ENCODE measurements around the gene DENND10. TPM values are rescaled to one million over a fixed set of nuclear protein-coding genes. Genes with fewer than 3 reads are reported as not detected.
A peak's percentile ranks its signal among the peaks of the same experiment; 100 is the strongest.

The DENND10 gene
- total and polyA plus RNA-seq, 2 experiments from 2014 or later: 41.4 to 41.8 TPM

DNA sequence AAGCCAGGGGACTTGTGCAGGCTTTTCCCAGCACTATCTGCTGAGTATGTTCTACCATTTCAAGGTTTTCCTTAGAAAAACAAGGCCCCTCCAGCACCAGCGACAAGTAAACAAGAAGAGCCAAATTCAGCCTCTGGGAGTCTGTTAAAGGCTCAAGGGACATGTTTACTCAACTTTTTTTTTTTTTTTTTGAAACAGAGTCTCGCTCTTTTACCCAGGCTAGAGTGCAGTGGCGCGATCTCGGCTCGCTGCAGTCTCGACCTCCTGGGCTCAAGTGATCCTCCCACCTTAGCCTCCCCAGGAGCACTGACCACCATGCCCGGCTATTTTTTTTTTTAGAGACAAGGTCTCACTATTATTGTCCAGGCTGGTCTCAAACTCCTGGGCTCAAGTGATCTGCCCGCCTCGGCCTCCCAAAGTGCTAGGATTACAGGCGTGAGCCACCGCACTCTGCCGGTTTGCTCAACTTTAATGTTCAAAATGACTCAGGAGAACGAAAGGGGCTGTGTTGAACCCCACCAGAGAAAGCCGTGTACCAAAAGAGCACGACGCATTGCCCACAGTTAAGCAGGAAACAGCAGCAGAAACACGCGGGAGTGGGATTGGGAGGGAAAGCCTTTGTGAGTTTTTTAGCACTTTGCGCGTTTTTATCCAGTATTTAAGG, 73.9 kb downstream of the DENND10 start:
- TF ChIP-seq NANOG (IDR thresholded peaks at IDR 0.05; ENCODE audit: borderline replicate concordance): no peak
- TF ChIP-seq STAT1 (IDR thresholded peaks at IDR 0.05; ENCODE audit: unreplicated experiment): no peak
- TF ChIP-seq POLR2AphosphoS5 (IDR thresholded peaks at IDR 0.05; ENCODE audit: low read depth): no peak
- TF ChIP-seq, protein P1, sequence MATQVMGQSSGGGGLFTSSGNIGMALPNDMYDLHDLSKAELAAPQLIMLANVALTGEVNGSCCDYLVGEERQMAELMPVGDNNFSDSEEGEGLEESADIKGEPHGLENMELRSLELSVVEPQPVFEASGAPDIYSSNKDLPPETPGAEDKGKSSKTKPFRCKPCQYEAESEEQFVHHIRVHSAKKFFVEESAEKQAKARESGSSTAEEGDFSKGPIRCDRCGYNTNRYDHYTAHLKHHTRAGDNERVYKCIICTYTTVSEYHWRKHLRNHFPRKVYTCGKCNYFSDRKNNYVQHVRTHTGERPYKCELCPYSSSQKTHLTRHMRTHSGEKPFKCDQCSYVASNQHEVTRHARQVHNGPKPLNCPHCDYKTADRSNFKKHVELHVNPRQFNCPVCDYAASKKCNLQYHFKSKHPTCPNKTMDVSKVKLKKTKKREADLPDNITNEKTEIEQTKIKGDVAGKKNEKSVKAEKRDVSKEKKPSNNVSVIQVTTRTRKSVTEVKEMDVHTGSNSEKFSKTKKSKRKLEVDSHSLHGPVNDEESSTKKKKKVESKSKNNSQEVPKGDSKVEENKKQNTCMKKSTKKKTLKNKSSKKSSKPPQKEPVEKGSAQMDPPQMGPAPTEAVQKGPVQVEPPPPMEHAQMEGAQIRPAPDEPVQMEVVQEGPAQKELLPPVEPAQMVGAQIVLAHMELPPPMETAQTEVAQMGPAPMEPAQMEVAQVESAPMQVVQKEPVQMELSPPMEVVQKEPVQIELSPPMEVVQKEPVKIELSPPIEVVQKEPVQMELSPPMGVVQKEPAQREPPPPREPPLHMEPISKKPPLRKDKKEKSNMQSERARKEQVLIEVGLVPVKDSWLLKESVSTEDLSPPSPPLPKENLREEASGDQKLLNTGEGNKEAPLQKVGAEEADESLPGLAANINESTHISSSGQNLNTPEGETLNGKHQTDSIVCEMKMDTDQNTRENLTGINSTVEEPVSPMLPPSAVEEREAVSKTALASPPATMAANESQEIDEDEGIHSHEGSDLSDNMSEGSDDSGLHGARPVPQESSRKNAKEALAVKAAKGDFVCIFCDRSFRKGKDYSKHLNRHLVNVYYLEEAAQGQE (IDR thresholded peaks at IDR 0.05; ENCODE audit: unreplicated experiment): no peak
- no peak for TF ChIP-seq ZNF114 (CRISPR knock-in tag; IDR thresholded peaks at IDR 0.05)
- Mint-ChIP-seq H3K27me3 (ENCODE audit: insufficient read depth, low read depth, poor library complexity) (peaks cover 11% of the 10 kb centered on the region), H3K36me3 (ENCODE audit: low read depth) (peaks cover 36% of the 10 kb centered on the region), H3K4me1 (no peaks in the 10 kb centered on the region; the same call in 2 of the 3 replicates), H3K4me3 (peak overlapping the region; percentile 96), H3K27ac (peak overlapping the region; percentile 96), H3K9me3 (peaks cover 7% of the 10 kb centered on the region; the same call in 2 of the 3 replicates)
- ATAC-seq: peak; percentile 7; the same call in 1 of the 3 replicates
- Histone ChIP-seq H3K27ac (ENCODE audit: low read depth) (0 out of 2 replicates have a peak overlapping the region, but pooled peaks have one; percentile 51), H3K4me2 (peak overlapping the region; percentile 95), H3K9me2 (ENCODE audit: insufficient read depth) (no peaks in the 10 kb centered on the region), H3K79me2 (replicated peaks; ENCODE audit: insufficient read depth) (peaks cover 48% of the 10 kb centered on the region), H3K27me3 (ENCODE audit: insufficient read depth) (no peaks in the 10 kb centered on the region), H3K4me1 (ENCODE audit: insufficient read depth) (0 out of 2 replicates have a peak, but pooled peaks cover 5% of the 10 kb centered on the region), H3F3A (replicated peaks; ENCODE audit: low read depth) (peaks cover 8% of the 10 kb centered on the region; the same call in 1 of the 2 replicates), H4K20me1 (replicated peaks; ENCODE audit: insufficient read depth) (peaks cover 6% of the 10 kb centered on the region; the same call in 1 of the 2 replicates), H3K4me3 (peak overlapping the region; percentile 90), H3K36me3 (ENCODE audit: insufficient read depth) (peaks cover 26% of the 10 kb centered on the region), H2AFZ (peak overlapping the region; percentile 56; the same call in 1 of the 2 replicates)
- no peak for DNase-seq (ENCODE audit: low spot score)

DNA sequence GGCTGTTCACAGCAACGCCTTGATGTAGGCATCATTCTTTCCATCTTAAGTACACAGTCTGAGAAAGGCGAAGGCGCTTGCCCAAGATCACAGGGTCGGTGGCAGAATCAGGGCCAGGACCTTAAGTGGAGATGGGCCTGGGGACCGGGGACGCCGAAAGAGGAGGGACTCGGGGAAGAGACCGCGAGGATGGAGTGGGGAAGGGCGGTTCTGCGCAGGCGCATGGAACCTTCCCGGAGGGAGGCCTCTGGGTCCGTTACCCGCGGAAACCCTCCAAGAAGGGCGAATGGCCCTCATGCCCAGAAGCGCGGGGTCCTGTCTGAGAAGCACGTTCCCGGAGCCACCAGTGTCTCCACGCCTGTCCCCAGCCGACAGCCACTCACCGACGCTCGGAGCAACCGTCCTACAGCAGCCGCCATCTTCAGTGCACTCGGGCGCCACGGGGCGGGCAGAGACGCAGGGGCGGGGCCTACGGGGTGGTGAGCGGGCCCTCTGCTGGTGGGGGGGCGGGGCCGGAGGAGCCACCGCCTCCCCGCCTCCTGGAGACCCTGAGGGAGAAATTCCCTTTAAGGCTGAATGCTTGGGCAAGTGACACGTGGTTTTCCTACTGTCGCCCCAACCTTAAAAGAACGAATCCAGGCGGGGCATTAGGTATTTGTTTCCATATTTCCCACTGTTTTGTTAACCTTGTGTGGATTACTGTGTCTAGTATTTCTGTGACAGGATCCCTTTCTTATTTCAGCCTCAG, 74.6 kb downstream of the DENND10 start, which contains the start of gene PRDX3:
PRDX3 (minus strand) TSS at position 441 of the 748 bp plus-strand sequence; CDS start at position 419, 22 bp downstream.
- Mint-ChIP-seq H3K9me3 (peaks cover 11% of the 10 kb centered on the region), H3K27ac (peak within 1 kb of the TSS; percentile 96), H3K36me3 (ENCODE audit: low read depth) (peaks cover 32% of the 10 kb centered on the region), H3K4me3 (peak within 1 kb of the TSS; percentile 96), H3K4me1 (no peaks in the 10 kb centered on the region; the same call in 2 of the 3 replicates), H3K27me3 (ENCODE audit: insufficient read depth, low read depth, poor library complexity) (peaks cover 11% of the 10 kb centered on the region)
- ATAC-seq (peak; percentile 98), DNase-seq (ENCODE audit: low spot score) (peak; percentile 97)
- Histone ChIP-seq H3K79me2 (replicated peaks; ENCODE audit: insufficient read depth) (peaks cover 48% of the 10 kb centered on the region), H3F3A (replicated peaks; ENCODE audit: low read depth) (peaks cover 8% of the 10 kb centered on the region; the same call in 1 of the 2 replicates), H3K9me2 (ENCODE audit: insufficient read depth) (no peaks in the 10 kb centered on the region), H3K4me2 (peak within 1 kb of the TSS; percentile 95), H3K27ac (ENCODE audit: low read depth) (0 out of 2 replicates have a peak within 1 kb of the TSS, but pooled peaks have one; percentile 51), H3K27me3 (ENCODE audit: insufficient read depth) (no peaks in the 10 kb centered on the region), H3K4me1 (ENCODE audit: insufficient read depth) (0 out of 2 replicates have a peak, but pooled peaks cover 5% of the 10 kb centered on the region), H2AFZ (peak within 1 kb of the TSS; percentile 74), H4K20me1 (replicated peaks; ENCODE audit: insufficient read depth) (peaks cover 6% of the 10 kb centered on the region; the same call in 1 of the 2 replicates), H3K4me3 (peak within 1 kb of the TSS; percentile 90), H3K36me3 (ENCODE audit: insufficient read depth) (peaks cover 20% of the 10 kb centered on the region)
- no peak for TF ChIP-seq JUNB (IDR thresholded peaks at IDR 0.05; ENCODE audit: unreplicated experiment)
- TF ChIP-seq, protein P1 (IDR thresholded peaks at IDR 0.05; ENCODE audit: unreplicated experiment): no peak
- no peak for TF ChIP-seq ZNF114 (CRISPR knock-in tag; IDR thresholded peaks at IDR 0.05)
- no peak for TF ChIP-seq EZH2phosphoT487 (IDR thresholded peaks at IDR 0.05; ENCODE audit: unreplicated experiment)
- TF ChIP-seq, protein P2, sequence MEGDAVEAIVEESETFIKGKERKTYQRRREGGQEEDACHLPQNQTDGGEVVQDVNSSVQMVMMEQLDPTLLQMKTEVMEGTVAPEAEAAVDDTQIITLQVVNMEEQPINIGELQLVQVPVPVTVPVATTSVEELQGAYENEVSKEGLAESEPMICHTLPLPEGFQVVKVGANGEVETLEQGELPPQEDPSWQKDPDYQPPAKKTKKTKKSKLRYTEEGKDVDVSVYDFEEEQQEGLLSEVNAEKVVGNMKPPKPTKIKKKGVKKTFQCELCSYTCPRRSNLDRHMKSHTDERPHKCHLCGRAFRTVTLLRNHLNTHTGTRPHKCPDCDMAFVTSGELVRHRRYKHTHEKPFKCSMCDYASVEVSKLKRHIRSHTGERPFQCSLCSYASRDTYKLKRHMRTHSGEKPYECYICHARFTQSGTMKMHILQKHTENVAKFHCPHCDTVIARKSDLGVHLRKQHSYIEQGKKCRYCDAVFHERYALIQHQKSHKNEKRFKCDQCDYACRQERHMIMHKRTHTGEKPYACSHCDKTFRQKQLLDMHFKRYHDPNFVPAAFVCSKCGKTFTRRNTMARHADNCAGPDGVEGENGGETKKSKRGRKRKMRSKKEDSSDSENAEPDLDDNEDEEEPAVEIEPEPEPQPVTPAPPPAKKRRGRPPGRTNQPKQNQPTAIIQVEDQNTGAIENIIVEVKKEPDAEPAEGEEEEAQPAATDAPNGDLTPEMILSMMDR (conservative IDR thresholded peaks at IDR 0.05; ENCODE audit: low read depth in 2 of 2): no peak
- peak; percentile 99 for TF ChIP-seq POLR2AphosphoS5 (IDR thresholded peaks at IDR 0.05; ENCODE audit: low read depth)
- no peak for TF ChIP-seq EZH2 (IDR thresholded peaks at IDR 0.05; ENCODE audit: low read depth, unreplicated experiment)

Measured in GM23338 (cell line).